Calu3 (cell line): ENCODE results near the gene CACNA1D. TPM values are rescaled to one million over a fixed set of nuclear protein-coding genes. Genes with fewer than 3 reads are reported as not detected.

Source experiments
- BruUV-seq: library from RNA; stranded (reverse); fragments of 400-500 nt; replicated peaks from 2 replicates; lab custom pipeline; 2021; lab: Mats Ljungman, UMichigan
- CTCF ChIA-PET: fragments of 300-600 bp; sonication (Branson Sonifier 250); formaldehyde crosslinking; loops from one replicate; lab custom pipeline; 2022; ENCODE audit warnings: antibody characterized with exemption; lab: Charles Lee
- DNase-seq: peaks from one replicate; pipeline ENCODE4 v3.0.0; 2022
- H3K27ac Mint-ChIP-seq: one replicate; pipeline ENCODE4 v1.8.0; 2022; ENCODE audit warnings: mixed read lengths; ENCODE audit not compliant: unreplicated experiment
- H3K27me3 Mint-ChIP-seq: one replicate; pipeline ENCODE4 v1.8.0; 2022; ENCODE audit warnings: mixed read lengths; ENCODE audit not compliant: unreplicated experiment
- H3K36me3 Mint-ChIP-seq: one replicate; pipeline ENCODE4 v1.8.0; 2022; ENCODE audit warnings: mild to moderate bottlenecking, moderate library complexity, mixed read lengths; ENCODE audit not compliant: insufficient read depth, unreplicated experiment
- H3K4me1 Mint-ChIP-seq: one replicate; pipeline ENCODE4 v1.8.0; 2022; ENCODE audit warnings: mild to moderate bottlenecking, low read depth, mixed read lengths; ENCODE audit not compliant: unreplicated experiment
- H3K4me3 Mint-ChIP-seq: one replicate; pipeline ENCODE4 v1.8.0; 2022; ENCODE audit warnings: mild to moderate bottlenecking, low read depth, moderate library complexity, mixed read lengths; ENCODE audit not compliant: unreplicated experiment
- H3K9me3 Mint-ChIP-seq: one replicate; pipeline ENCODE4 v1.8.0; 2022; ENCODE audit warnings: low read depth, mixed read lengths; ENCODE audit not compliant: unreplicated experiment
- CTCF ChIP-seq: fragments of 200-600 bp; IDR thresholded peaks from one replicate; pipeline ENCODE4 v1.8.0; 2022; ENCODE audit warnings: antibody characterized with exemption; ENCODE audit not compliant: unreplicated experiment
- intact Hi-C: fragments of 100-400 bp; cut with micrococcal nuclease; formaldehyde crosslinking; loops from one replicate; pipeline ENCODE4 v1.10.0; 2022; ENCODE audit not compliant: unreplicated experiment
- total RNA-seq: library from RNA; stranded (reverse); gene quantifications from 2 replicates; pipeline ENCODE4 v1.2.3, GENCODE V29; 2022

The CACNA1D gene
- total RNA-seq, 1 experiment from 2014 or later = 48.3 TPM

- no peaks in the 10 kb centered on the region for H3K4me1 Mint-ChIP-seq
- no peak overlapping the region for H3K4me3 Mint-ChIP-seq
- DNase-seq = no peak
- CTCF ChIA-PET = interaction anchor here (0.6 kb wide), 1 partner anchor 8 kb away, joined by 4 read pairs; no protein-coding TSS in a partner anchor
- no peak overlapping the region for H3K27ac Mint-ChIP-seq
- intact Hi-C loops = no loop called here
- H3K36me3 Mint-ChIP-seq = no peaks in the 10 kb centered on the region
- TF ChIP-seq CTCF = no peak
- H3K27me3 Mint-ChIP-seq = no peaks in the 10 kb centered on the region
- H3K9me3 Mint-ChIP-seq = no peaks in the 10 kb centered on the region
- no TSS peak for BruUV-seq
These were observed 196.1 kb downstream of the CACNA1D start for GRCh38 chr3:53690521-53690920.

GRCh38 chr3:53691349-53691748 lies 196.9 kb downstream of the CACNA1D start:
- no peak overlapping the region for H3K4me3 Mint-ChIP-seq
- no peaks in the 10 kb centered on the region for H3K4me1 Mint-ChIP-seq
- TF ChIP-seq CTCF = no peak
- H3K9me3 Mint-ChIP-seq = no peaks in the 10 kb centered on the region
- H3K36me3 Mint-ChIP-seq = no peaks in the 10 kb centered on the region
- no peaks in the 10 kb centered on the region for H3K27me3 Mint-ChIP-seq
- intact Hi-C loops = no loop called here
- CTCF ChIA-PET = no interaction called here
- DNase-seq = no peak
- BruUV-seq = no TSS peak
- H3K27ac Mint-ChIP-seq = no peak overlapping the region

- Mint-ChIP-seq H3K27ac (no peak overlapping the region), H3K4me1 (no peaks in the 10 kb centered on the region), H3K9me3 (no peaks in the 10 kb centered on the region), H3K36me3 (no peaks in the 10 kb centered on the region), H3K4me3 (no peak overlapping the region), H3K27me3 (no peaks in the 10 kb centered on the region)
- DNase-seq = no peak
- intact Hi-C loops = no loop called here
- BruUV-seq = no TSS peak
- TF ChIP-seq CTCF = no peak
- CTCF ChIA-PET = no interaction called here
These were observed 197.5 kb downstream of the CACNA1D start for GRCh38 chr3:53691885-53692284.

- TF ChIP-seq CTCF = no peak
- Mint-ChIP-seq H3K4me1 (no peaks in the 10 kb centered on the region), H3K27ac (no peak overlapping the region), H3K4me3 (no peak overlapping the region), H3K36me3 (no peaks in the 10 kb centered on the region), H3K27me3 (no peaks in the 10 kb centered on the region), H3K9me3 (no peaks in the 10 kb centered on the region)
- CTCF ChIA-PET = no interaction called here
- DNase-seq = no peak
- intact Hi-C loops = no loop called here
- BruUV-seq = no TSS peak
These were observed 199.0 kb downstream of the CACNA1D start for GRCh38 chr3:53693451-53693850.
